HepG2 (cell line): Measurements from ENCODE around the gene SHROOM2. TPM values are rescaled to one million over a fixed set of nuclear protein-coding genes. Genes with fewer than 3 reads are reported as not detected.

Experiments used
- BRCA1 ChIP-seq: sonication (generic); formaldehyde crosslinking; IDR thresholded peaks from 2 replicates; pipeline ENCODE4 v1.4.0; 2020; ENCODE audit warnings: missing genetic modification reagents
- DPF2 ChIP-seq: sonication (generic); formaldehyde crosslinking; IDR thresholded peaks from 2 replicates; pipeline ENCODE4 v1.4.0; 2020; ENCODE audit warnings: mild to moderate bottlenecking, low read depth, missing genetic modification reagents, borderline replicate concordance
- GATAD1 ChIP-seq: IDR thresholded peaks from 2 replicates; pipeline ENCODE4 v1.6.1; 2016; ENCODE audit warnings: missing genetic modification reagents, missing compliant biosample characterization
- MTA1 ChIP-seq: sonication (generic); formaldehyde crosslinking; IDR thresholded peaks from 2 replicates; pipeline ENCODE4 v1.4.0; 2020; ENCODE audit warnings: missing genetic modification reagents, mild to moderate bottlenecking, borderline replicate concordance
- MTA3 ChIP-seq: sonication (generic); formaldehyde crosslinking; IDR thresholded peaks from 2 replicates; pipeline ENCODE4 v1.4.0; 2020; ENCODE audit warnings: missing genetic modification reagents
- RBFOX2 ChIP-seq: fragments of 200-400 bp; formaldehyde crosslinking; IDR thresholded peaks from 2 replicates; pipeline ENCODE4 v1.6.1; 2017; ENCODE audit warnings: low read depth, mild to moderate bottlenecking, low read length
- SP5 ChIP-seq: IDR thresholded peaks from 2 replicates; pipeline ENCODE4 v1.6.1; 2016; ENCODE audit warnings: low read depth, borderline replicate concordance
- THAP11 ChIP-seq: IDR thresholded peaks from 2 replicates; pipeline ENCODE4 v1.6.1; 2016; ENCODE audit warnings: missing biosample characterization, missing genetic modification reagents
- ZNF564 ChIP-seq: sonication (generic); formaldehyde crosslinking; IDR thresholded peaks from 2 replicates; pipeline ENCODE4 v1.8.1; 2023; ENCODE audit warnings: mild to moderate bottlenecking, missing genetic modification reagents
- polyA plus RNA-seq, 8 experiments: library from polyadenylated mRNA; depleted of rRNA in 3 of 8; stranded (reverse) in 7 of 8; unstranded in 1 of 8; fragments of >200 nt; fragmentation: Illumina TruSeq in 4 of 8; extraction: Trizol in 4 of 8; gene quantifications; 2 replicates each; pipeline versions ENCODE4 v1.2.1 to v1.2.3, GENCODE V29; 2011 to 2016; ENCODE audit warnings: low read depth in 4 of 8, missing spikeins in 1 of 8, mixed read lengths in 1 of 8; ENCODE audit not compliant: insufficient read depth in 1 of 8
- small RNA-seq, 3 experiments: library from RNA; depleted of rRNA; stranded (forward); fragments of <200 nt; gene quantifications; one replicate each; pipeline ENCODE3, GENCODE V24; 2012; ENCODE audit warnings: low read depth in 2 of 3, low replicate concordance in 1 of 3; ENCODE audit not compliant: insufficient read length in 3 of 3, insufficient read depth in 2 of 3
- total RNA-seq, 5 experiments: library from RNA; depleted of rRNA; stranded (reverse); fragments of >200 nt; fragmentation: Illumina TruSeq; extraction: Trizol; gene quantifications; 2 replicates each; pipeline ENCODE4 v1.2.3, GENCODE V29; 2016; ENCODE audit warnings: low read depth in 1 of 5
- TF ChIP-seq, protein P1 (sequence below): sonication (generic); formaldehyde crosslinking; IDR thresholded peaks from 2 replicates; pipeline ENCODE4 v1.8.1; 2023; ENCODE audit warnings: mild to moderate bottlenecking, missing genetic modification reagents

SHROOM2 gene
- total and polyA plus RNA-seq, 2 of the 13 experiments (the other 11 are each of a cell fraction or from before 2014, with no cell fraction given), result 0.92 to 1.4 TPM

DNA sequence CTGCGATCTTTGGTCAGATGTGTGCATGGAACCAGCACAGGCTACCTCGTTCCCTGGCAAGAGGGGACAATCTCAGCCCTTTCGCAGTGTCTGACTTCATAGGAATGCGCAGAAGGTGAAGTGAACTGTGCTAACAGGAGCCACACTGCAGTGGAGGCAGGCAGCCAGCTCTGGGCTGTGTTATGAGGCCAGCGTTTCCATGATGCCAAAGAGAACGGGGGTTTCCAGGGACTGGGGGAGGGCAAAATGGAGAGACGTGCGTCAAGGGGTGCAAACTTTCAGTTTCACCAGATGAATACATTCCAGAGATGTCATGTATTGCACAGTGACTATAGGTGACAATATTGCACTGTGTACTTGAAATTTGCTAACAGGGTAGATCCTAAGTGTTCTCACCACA lies 211.3 kb downstream of the SHROOM2 start (continued):
- TF ChIP-seq MTA1 (no peak), GATAD1 (CRISPR knock-in tag) (no peak), RBFOX2 (no peak), DPF2 (CRISPR knock-in tag) (no peak), ZNF564 (CRISPR knock-in tag) (no peak), SP5 (CRISPR knock-in tag) (no peak), BRCA1 (CRISPR knock-in tag) (no peak), MTA3 (CRISPR knock-in tag) (no peak), THAP11 (CRISPR knock-in tag) (no peak)
- TF ChIP-seq, protein P1, sequence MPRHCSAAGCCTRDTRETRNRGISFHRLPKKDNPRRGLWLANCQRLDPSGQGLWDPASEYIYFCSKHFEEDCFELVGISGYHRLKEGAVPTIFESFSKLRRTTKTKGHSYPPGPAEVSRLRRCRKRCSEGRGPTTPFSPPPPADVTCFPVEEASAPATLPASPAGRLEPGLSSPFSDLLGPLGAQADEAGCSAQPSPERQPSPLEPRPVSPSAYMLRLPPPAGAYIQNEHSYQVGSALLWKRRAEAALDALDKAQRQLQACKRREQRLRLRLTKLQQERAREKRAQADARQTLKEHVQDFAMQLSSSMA, result no peak
- TF ChIP-seq, all 625 proteins: peak for 0

Small RNAs within 50 kb of the gene (small RNA-seq; reads per million reads assigned to genes)
- 0 reads per million in 3 experiments for gene RF00019

Other genes with a start within 250 kb of the SHROOM2 start
- 0.60 and 0.89 TPM in 2 replicates for gene GPR143, start 20.6 kb upstream of the SHROOM2 start, total RNA-seq (2016; rRNA removed; fragmentation: Illumina TruSeq; extraction: Trizol)
- gene GPR143, start 20.6 kb upstream of the SHROOM2 start, polyA plus RNA-seq (2011; rRNA removed), result 0.30 and 0.57 TPM in 2 replicates
- 0.21 TPM in 1 of 2 replicates, not detected in the other for gene CLDN34, start 180.9 kb downstream of the SHROOM2 start, total RNA-seq (2016; rRNA removed; fragmentation: Illumina TruSeq; extraction: Trizol)
- not detected in 2 replicates for gene CLDN34, start 180.9 kb downstream of the SHROOM2 start, polyA plus RNA-seq (2011; rRNA removed)